Posterior cingulate gyrus (tissue), 11 donors: ENCODE data around the gene DUSP3.
A peak's percentile ranks its signal among the peaks of the same experiment; 100 is the strongest.
"Not testable (repeated sequence)": the region's sequence is repeated elsewhere in the genome, so short reads cannot be mapped to it uniquely, and the experiment has no call there.

Source experiments
- DNase-seq, 10 donors: peaks; one replicate each; pipeline versions ENCODE4 v3.0.0 to v3.0.0-alpha.2; 2020 to 2021; ENCODE audit warnings: mixed read lengths in 3 of 10
- intact Hi-C: fragments of 100-400 bp; cut with DNase I; formaldehyde crosslinking; loops from one replicate; pipeline ENCODE4 v1.15.1; 2023

Gene DUSP3

DNA sequence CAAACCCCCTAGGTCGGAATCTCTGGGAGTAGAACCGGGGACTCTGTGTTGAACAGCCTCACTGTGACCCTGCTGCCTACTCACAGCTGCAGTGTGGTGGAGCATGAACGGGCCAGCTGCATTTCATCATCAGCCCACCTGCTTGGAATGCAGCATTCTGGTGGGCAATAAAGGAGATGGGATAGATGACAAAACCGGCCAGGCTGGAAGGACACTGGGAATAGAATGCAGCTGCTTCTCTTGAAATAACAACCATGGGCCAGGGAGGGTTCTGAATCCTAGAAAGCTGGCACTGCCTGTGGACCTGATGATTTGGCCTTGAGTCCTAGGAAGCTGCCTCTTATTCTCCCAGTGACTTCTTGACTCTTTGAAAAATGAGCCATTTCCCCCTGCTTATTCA lies 25.0 kb upstream of the DUSP3 start:
- intact Hi-C loops: no loop called here
- no peak for DNase-seq

GRCh38 chr17:43801844-43802243 lies 23.1 kb upstream of the DUSP3 start:
- intact Hi-C loops: no loop called here
- DNase-seq: no peak

DNA sequence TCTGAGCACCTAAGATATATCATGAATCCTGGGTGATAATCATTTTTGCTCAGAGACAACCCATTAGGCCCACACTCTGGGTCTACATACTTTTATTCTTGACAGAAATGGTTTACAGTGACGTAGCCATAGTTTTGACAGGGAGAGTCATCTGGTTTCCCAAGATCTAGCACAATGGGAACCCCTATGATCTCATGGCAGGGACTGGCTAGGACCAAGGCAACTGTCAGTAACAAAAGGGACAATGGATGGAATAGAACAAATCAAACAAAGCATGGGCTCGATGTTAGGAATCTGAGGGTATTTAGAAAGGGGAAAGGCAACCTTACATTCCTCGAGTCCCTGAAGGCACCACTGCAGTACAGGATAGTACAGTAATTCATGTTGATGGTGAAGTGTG lies 22.0 kb upstream of the DUSP3 start:
- intact Hi-C loops: no loop called here
- DNase-seq: no peak

- intact Hi-C loops: no loop called here
- no peak for DNase-seq
Observed at GRCh38 chr17:43799047-43799446, 20.3 kb upstream of the DUSP3 start.

GRCh38 chr17:43798024-43798423 lies 19.2 kb upstream of the DUSP3 start:
- DNase-seq, intact Hi-C loops: not testable (repeated sequence)

DNA sequence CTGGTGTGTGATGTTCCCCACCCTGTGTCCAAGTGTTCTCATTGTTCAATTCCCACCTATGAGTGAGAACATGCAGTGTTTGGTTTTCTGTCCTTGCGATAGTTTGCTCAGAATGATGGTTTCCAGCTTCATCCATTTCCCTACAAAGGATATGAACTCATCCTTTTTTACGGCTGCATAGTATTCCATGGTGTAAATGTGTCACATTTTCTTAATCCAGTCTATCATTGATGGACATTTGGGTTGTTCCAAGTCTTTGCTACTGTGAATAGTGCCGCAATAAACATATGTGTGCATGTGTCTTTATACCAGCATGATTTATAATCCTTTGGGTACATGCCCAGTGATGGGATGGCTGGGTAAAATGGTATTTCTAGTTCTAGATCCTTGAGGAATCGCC lies 13.9 kb upstream of the DUSP3 start:
- intact Hi-C loops, DNase-seq: not testable (repeated sequence)

- intact Hi-C loops: no loop called here
- no peak for DNase-seq
Observed at GRCh38 chr17:43791589-43791988, 12.8 kb upstream of the DUSP3 start.

DNA sequence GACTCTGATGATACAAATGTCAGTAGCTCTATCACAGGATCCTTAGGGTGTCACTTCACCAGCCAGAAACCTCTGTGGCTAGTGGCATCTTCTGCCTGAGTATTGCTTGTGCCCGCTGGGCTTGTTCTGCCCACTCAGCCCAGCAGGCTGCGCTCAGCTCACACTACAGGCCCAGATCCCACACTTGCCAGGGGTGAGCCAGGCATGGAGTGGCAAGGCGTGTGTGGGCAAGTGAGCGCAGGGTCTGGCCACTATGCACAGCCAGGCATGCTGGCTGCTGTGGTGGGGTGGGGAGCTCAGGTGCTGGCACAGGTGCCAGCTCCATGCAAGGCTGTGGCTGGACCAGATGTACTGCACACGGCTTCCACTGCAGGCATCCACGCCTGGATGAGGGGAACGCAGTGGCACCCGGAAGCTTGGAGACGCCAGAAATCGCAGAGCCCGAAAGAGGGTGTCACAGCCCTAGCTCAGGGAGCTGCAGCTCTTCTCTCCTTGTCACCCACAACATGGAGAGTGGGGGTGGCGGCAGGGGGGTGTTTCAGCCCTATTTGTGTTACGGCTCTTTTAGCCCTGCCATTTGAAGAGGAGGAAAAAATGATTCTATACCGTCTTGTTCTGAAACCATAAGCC lies 11.6 kb upstream of the DUSP3 start:
- intact Hi-C loops: no loop called here
- DNase-seq: peak in 5 of 10 donors; percentile 40 to 94 (median 50)

GRCh38 chr17:43789482-43789881 lies 10.7 kb upstream of the DUSP3 start:
- intact Hi-C loops: no loop called here
- no peak for DNase-seq

DNA sequence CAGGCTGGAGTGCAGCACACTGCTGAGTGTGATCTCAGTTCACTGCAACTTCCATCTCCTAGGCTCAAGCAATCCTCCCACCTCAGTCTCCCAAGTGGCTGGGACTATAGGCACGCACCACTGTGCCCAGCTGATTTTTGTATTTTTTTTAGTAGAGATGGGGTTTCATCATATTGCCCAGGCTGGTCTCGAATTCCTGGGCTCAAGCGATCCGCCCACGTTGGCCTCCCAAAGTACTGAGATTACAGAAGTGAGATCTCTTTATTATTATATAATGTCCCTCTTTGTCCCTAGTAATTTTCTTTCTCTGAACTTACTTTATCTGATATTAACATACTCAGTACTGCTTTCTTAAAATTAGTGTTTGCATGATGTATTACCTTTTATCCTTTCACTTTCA lies 9.8 kb upstream of the DUSP3 start:
- intact Hi-C loops: no loop called here

GRCh38 chr17:43787728-43788127 lies 9.0 kb upstream of the DUSP3 start:
- intact Hi-C loops: no loop called here
- no peak for DNase-seq

More for the DNA sequence above, 9.8 kb upstream of the DUSP3 start:
- DNase-seq: no peak

GRCh38 chr17:43784628-43785101 lies 5.9 kb upstream of the DUSP3 start:
- DNase-seq: no peak
- intact Hi-C loops: no loop called here

DNA sequence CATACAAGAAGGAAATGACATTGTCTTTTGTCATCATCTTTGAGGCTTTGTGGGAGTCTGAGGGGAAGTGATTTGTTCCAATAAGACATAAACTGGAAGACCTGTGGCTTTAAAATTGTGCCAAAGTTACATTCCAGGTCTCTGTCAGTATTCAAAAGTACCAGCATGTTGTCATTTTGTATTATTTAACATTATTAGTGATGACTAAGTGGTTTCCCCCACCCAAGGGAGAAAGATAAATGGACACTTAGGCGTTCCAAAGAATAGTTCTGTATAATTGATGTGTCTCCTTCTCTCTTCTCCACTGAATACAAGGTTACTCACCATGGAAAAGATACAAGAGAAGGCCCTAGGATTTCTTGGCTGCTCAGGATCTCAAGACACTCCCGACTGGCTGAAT lies 5.3 kb upstream of the DUSP3 start:
- intact Hi-C loops: no loop called here
- DNase-seq: no peak

- DNase-seq: no peak
- intact Hi-C loops: no loop called here
Observed at GRCh38 chr17:43782913-43783680, 4.3 kb upstream of the DUSP3 start.

- DNase-seq: no peak
- intact Hi-C loops: no loop called here
Observed at GRCh38 chr17:43780135-43780534, 1.4 kb upstream of the DUSP3 start, which contains the start of gene CFAP97D1. Gene CFAP97D1, plus strand, starts transcription at chr17:43780435. Its CDS starts 28 bp downstream, at chr17:43780463.

- intact Hi-C loops: loop anchor here (1.0 kb wide), 1 partner anchor 67 kb away; no protein-coding TSS in a partner anchor
- DNase-seq: peak in 5 of 10 donors; percentile 29 to 81 (median 65)
Observed at GRCh38 chr17:43779145-43780125, 658 bp upstream of the DUSP3 start.

DNA sequence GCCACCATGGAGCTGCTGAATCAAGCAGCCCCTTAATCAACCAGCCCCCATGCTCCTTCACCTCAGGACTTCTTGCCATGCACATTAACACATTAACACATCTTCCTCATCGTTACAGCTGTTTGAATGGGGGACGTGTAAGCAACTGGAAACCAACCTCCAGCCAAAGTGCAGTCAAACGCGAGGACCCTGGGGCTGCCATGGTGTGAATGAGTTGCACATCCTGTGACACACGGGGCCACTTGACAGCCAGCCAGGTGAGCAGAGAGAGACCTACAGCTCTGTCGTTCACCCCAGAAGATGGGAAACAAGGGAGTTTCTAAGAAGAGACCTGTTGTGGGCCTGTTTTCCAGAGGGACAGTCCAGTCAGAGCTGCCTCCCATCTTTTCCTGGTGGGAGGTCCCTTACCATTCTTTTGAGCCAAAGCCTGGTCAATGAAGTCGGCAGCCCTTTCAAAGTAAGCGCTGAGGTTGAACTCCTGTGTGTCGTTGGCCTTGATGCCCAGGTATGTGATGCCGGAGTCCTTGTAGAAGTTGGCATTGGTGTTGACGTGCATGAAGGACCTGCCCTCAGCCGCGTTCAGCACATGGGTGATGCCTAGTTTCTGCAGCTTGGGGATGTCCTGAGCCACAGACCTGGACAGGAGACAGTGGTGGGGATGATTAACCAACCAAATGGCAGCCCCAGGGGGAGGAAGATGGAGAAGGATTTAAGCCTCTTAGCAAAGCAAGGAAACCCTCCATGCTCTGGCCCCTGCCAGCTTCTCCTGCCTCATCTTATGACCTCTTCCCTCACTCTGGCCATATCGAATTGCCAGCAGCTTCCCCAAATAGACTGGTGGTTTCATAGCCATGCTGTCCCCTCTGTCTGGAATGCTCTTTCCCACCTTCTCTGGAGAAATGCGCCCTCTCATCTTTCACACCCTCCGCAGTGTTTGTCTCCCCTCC lies 4.2 kb downstream of the DUSP3 start:
- DNase-seq: peak in 1 of 10 donors; percentile 31
- intact Hi-C loops: no loop called here

DNA sequence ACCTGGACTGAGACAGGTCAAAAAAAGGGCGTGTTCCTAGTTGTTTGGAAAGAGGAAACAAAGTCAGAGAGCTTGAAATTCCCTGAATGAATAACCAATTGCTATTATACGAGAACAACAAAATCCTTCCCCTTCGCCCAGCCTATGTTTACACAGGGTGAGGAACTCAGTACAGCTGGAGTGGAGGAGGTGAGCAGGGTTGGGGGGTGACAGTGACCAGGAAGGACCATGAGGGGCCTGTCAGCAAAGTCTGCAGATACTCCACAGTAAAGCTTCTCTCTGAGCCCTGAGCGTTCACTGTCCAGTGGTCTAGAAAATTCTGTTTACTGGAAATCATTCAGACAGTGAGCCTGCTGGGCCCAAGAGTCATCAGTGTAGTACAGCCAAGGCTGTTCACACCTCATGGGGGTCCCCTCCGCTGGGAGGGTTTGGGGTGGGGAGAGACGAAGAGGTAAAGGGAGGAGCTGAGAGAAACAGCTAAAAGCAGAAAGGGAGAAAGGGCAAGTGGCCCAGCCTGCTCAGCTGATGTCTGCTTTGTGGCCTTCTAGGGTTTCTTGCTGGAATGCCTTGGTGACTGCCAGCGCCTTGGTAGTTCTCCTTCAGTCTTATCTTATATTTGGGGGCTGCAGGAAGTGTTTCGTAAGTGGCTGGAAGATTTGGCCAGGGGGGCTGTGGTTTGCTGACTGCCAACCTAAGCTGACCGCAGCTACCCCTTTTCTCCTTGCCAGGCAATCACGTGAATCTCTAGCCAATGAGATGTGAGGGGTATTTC lies 5.7 kb downstream of the DUSP3 start:
- intact Hi-C loops: no loop called here
- peak in 1 of 10 donors; percentile 75 for DNase-seq

GRCh38 chr17:43771463-43771862 lies 7.3 kb downstream of the DUSP3 start:
- intact Hi-C loops: no loop called here
- no peak for DNase-seq
